ENCODE data around the gene SORCS2.

Gene SORCS2

GRCh38 chr4:7383266-7383665 lies 190.9 kb downstream of the SORCS2 start:
- TF ChIP-seq CTCF (conservative IDR thresholded peaks at IDR 0.05): no peak
- H3K27ac ChIP-seq: no peak overlapping the region

GRCh38 chr4:7384003-7384928 lies 191.9 kb downstream of the SORCS2 start:
- no peak for TF ChIP-seq CTCF (conservative IDR thresholded peaks at IDR 0.05)
- no peak overlapping the region for H3K27ac ChIP-seq

- no peak for TF ChIP-seq CTCF (conservative IDR thresholded peaks at IDR 0.05)
- no peak overlapping the region for H3K27ac ChIP-seq
Observed at GRCh38 chr4:7384929-7385890, 192.9 kb downstream of the SORCS2 start.

- TF ChIP-seq CTCF (conservative IDR thresholded peaks at IDR 0.05): no peak
- no peak overlapping the region for H3K27ac ChIP-seq
Observed at GRCh38 chr4:7387925-7388324, 195.6 kb downstream of the SORCS2 start.

- no peak for TF ChIP-seq CTCF (conservative IDR thresholded peaks at IDR 0.05)
- H3K27ac ChIP-seq: no peak overlapping the region
Observed at GRCh38 chr4:7388627-7389026, 196.3 kb downstream of the SORCS2 start.

- no peak for TF ChIP-seq CTCF (conservative IDR thresholded peaks at IDR 0.05)
- H3K27ac ChIP-seq: no peak overlapping the region
Observed at GRCh38 chr4:7389101-7389701, 196.9 kb downstream of the SORCS2 start.

- TF ChIP-seq CTCF (conservative IDR thresholded peaks at IDR 0.05): no peak
- H3K27ac ChIP-seq: no peak overlapping the region
Observed at GRCh38 chr4:7389719-7390118, 197.4 kb downstream of the SORCS2 start.
